Uterus (tissue), 4 donors: ENCODE results near the gene LPCAT1. TPM values are rescaled to one million over a fixed set of nuclear protein-coding genes. Genes with fewer than 3 reads are reported as not detected.

ENCODE experiments used
- DNase-seq, 2 donors: peaks; one replicate each; pipeline ENCODE4 v3.0.0-alpha.2; 2019 to 2020
- H3K27ac ChIP-seq, 2 donors: fragments of 200-600 bp; sonication (generic); 1 replicate in 1 of 2; 2 replicates in 1 of 2; pipeline ENCODE4 v1.5.1; 2016 to 2018
- H3K27me3 ChIP-seq, 2 donors: fragments of 200-600 bp; sonication (generic); one replicate each; pipeline ENCODE4 v1.5.1; 2018 to 2019; ENCODE audit warnings: control low read depth in 1 of 2
- H3K36me3 ChIP-seq, 2 donors: fragments of 200-600 bp; sonication (generic); one replicate each; pipeline ENCODE4 v1.5.1; 2019; ENCODE audit warnings: control low read depth in 1 of 2
- H3K4me1 ChIP-seq, 2 donors: fragments of 200-600 bp; sonication (generic); one replicate each; pipeline ENCODE4 v1.5.1; 2018 to 2019; ENCODE audit warnings: control low read depth in 1 of 2
- H3K4me3 ChIP-seq, 2 donors: fragments of 200-600 bp; sonication (generic); 1 replicate in 1 of 2; 2 replicates in 1 of 2; pipeline ENCODE4 v1.5.1; 2018 to 2019; ENCODE audit warnings: mild to moderate bottlenecking in 1 of 2
- H3K9me3 ChIP-seq, 2 donors: fragments of 200-600 bp; sonication (generic); one replicate each; pipeline ENCODE4 v1.5.1; 2019; ENCODE audit warnings: control low read depth in 1 of 2
- POLR2A ChIP-seq, 2 donors: fragments of 450-650 bp; IDR thresholded peaks; one replicate each; pipeline ENCODE4 v1.6.1; 2016; ENCODE audit warnings: antibody characterized with exemption in 2 of 2, mild to moderate bottlenecking in 1 of 2, moderate library complexity in 1 of 2
- intact Hi-C: fragments of 100-400 bp; cut with DNase I; formaldehyde crosslinking; loops from one replicate; pipeline ENCODE4 v1.15.1; 2023; ENCODE audit warnings: low total_unique reads
- microRNA-seq: library from miRNA; unstranded; fragments of <30 nt; microRNA quantifications from one replicate; pipeline ENCODE4, GENCODE V29; 2016; ENCODE audit warnings: borderline microRNAs expressed, borderline replicate concordance
- small RNA-seq: library from RNA; depleted of rRNA; stranded (forward); fragments of <200 nt; gene quantifications from one replicate; pipeline ENCODE3, GENCODE V24; 2016
- total RNA-seq, 4 donors: library from RNA; depleted of rRNA in 3 of 4; stranded (reverse); fragments of >200 nt in 3 of 4; gene quantifications; one replicate each; pipeline versions ENCODE4 v1.1.0 to v1.2.4, GENCODE V29; 2014 to 2023
- TF ChIP-seq, protein P1 (sequence below), 4 experiments: fragments of 200-600 bp in 2 of 4; fragments of 450-650 bp in 2 of 4; sonication (generic) in 2 of 4; IDR thresholded peaks; one replicate each; pipeline ENCODE4 v1.5.1; 2016 to 2019; ENCODE audit warnings: antibody characterized with exemption in 4 of 4, mild to moderate bottlenecking in 2 of 4, moderate library complexity in 1 of 4
- donor health status: DM: yes; HTN: yes; CAD: no.

LPCAT1 gene
- total RNA-seq, 4 donors from 2014 or later, result 21.5 to 51.0 (median 40.0) TPM

GRCh38 chr5:1412621-1413020 is 111.1 kb downstream of the LPCAT1 start:
- H3K9me3 ChIP-seq, result no peaks in the 10 kb centered on the region
- H3K4me1 ChIP-seq, result no peaks in the 10 kb centered on the region
- DNase-seq, result no peak
- H3K4me3 ChIP-seq, result no peak overlapping the region
- intact Hi-C loops, result no loop called here
- no peaks in the 10 kb centered on the region for H3K27me3 ChIP-seq
- H3K27ac ChIP-seq, result no peak overlapping the region
- TF ChIP-seq, protein P1, sequence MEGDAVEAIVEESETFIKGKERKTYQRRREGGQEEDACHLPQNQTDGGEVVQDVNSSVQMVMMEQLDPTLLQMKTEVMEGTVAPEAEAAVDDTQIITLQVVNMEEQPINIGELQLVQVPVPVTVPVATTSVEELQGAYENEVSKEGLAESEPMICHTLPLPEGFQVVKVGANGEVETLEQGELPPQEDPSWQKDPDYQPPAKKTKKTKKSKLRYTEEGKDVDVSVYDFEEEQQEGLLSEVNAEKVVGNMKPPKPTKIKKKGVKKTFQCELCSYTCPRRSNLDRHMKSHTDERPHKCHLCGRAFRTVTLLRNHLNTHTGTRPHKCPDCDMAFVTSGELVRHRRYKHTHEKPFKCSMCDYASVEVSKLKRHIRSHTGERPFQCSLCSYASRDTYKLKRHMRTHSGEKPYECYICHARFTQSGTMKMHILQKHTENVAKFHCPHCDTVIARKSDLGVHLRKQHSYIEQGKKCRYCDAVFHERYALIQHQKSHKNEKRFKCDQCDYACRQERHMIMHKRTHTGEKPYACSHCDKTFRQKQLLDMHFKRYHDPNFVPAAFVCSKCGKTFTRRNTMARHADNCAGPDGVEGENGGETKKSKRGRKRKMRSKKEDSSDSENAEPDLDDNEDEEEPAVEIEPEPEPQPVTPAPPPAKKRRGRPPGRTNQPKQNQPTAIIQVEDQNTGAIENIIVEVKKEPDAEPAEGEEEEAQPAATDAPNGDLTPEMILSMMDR (IDR thresholded peaks at IDR 0.05), result no peak
- no peak for TF ChIP-seq POLR2A (IDR thresholded peaks at IDR 0.05)
- H3K36me3 ChIP-seq, result no peaks in the 10 kb centered on the region

GRCh38 chr5:1412163-1412562 is 111.6 kb downstream of the LPCAT1 start:
- no peaks in the 10 kb centered on the region for H3K36me3 ChIP-seq
- DNase-seq, result no peak
- no peaks in the 10 kb centered on the region for H3K27me3 ChIP-seq
- no peak overlapping the region for H3K27ac ChIP-seq
- TF ChIP-seq POLR2A (IDR thresholded peaks at IDR 0.05), result no peak
- TF ChIP-seq, protein P1 (IDR thresholded peaks at IDR 0.05), result no peak
- no peaks in the 10 kb centered on the region for H3K4me1 ChIP-seq
- H3K9me3 ChIP-seq, result no peaks in the 10 kb centered on the region
- intact Hi-C loops, result no loop called here
- H3K4me3 ChIP-seq, result no peak overlapping the region

Small RNAs within 50 kb of the gene (microRNA-seq; reads per million reads assigned to microRNA genes)
- not detected for gene MIR6075

Small RNAs within 50 kb of the gene (small RNA-seq; reads per million reads assigned to genes)
- not detected for gene MIR6075

Other genes with a start within 250 kb of the LPCAT1 start
- gene TERT, start 228.9 kb downstream of the LPCAT1 start, total RNA-seq, result under 1 TPM in 1 of 4 donors, not detected in 3; 0.26 TPM
- 10 to 100 TPM; 63.2 to 74.3 (median 71.1) TPM for gene CLPTM1L, start 178.9 kb downstream of the LPCAT1 start, total RNA-seq
- under 1 TPM in 2 of 4 donors, not detected in 2; 0.07 to 0.15 TPM for gene SLC6A3, start 78.5 kb downstream of the LPCAT1 start, total RNA-seq